HG03521 (cell line): ENCODE results near the gene RPSA.
A peak's percentile ranks its signal among the peaks of the same experiment; 100 is the strongest.
"Not testable (repeated sequence)": the region's sequence is repeated elsewhere in the genome, so short reads cannot be mapped to it uniquely, and the experiment has no call there.

Source experiments
- ATAC-seq: cut with Tn5 transposase; IDR thresholded peaks from one replicate; pipeline ENCODE4 v1.9.1; 2021; ENCODE audit warnings: mild to moderate bottlenecking, moderate library complexity; ENCODE audit not compliant: unreplicated experiment

The RPSA gene

GRCh38 chr3:39388153-39388552 is 18.4 kb upstream of the RPSA start:
- no peak for ATAC-seq

- ATAC-seq = peak; percentile 58
These were observed 17.7 kb upstream of the RPSA start for GRCh38 chr3:39388741-39389248.

GRCh38 chr3:39390181-39390580 is 16.3 kb upstream of the RPSA start:
- ATAC-seq = no peak

- ATAC-seq = no peak
These were observed 9.8 kb upstream of the RPSA start for GRCh38 chr3:39396690-39397089.

GRCh38 chr3:39398700-39399099 is 7.8 kb upstream of the RPSA start:
- ATAC-seq = no peak

- ATAC-seq = no peak
These were observed 4.5 kb upstream of the RPSA start for GRCh38 chr3:39401983-39402382.

GRCh38 chr3:39404943-39405686 is 1.4 kb upstream of the RPSA start:
- no peak for ATAC-seq

GRCh38 chr3:39405687-39406367 is 693 bp upstream of the RPSA start:
- ATAC-seq = no peak

- ATAC-seq = no peak
These were observed 724 bp downstream of the RPSA start for GRCh38 chr3:39407259-39407629.

- ATAC-seq = no peak
These were observed 1.4 kb downstream of the RPSA start for GRCh38 chr3:39407773-39408492.

GRCh38 chr3:39408493-39409372 is 2.2 kb downstream of the RPSA start:
- no peak for ATAC-seq

GRCh38 chr3:39409514-39410136 is 3.1 kb downstream of the RPSA start:
- ATAC-seq = no peak

GRCh38 chr3:39410893-39411292 is 4.4 kb downstream of the RPSA start:
- no peak for ATAC-seq

- no peak for ATAC-seq
These were observed 6.2 kb downstream of the RPSA start for GRCh38 chr3:39412668-39413260.

GRCh38 chr3:39413691-39414420 is 7.3 kb downstream of the RPSA start:
- ATAC-seq = no peak

- ATAC-seq = no peak
These were observed 7.9 kb downstream of the RPSA start for GRCh38 chr3:39414421-39414907.

- not testable (repeated sequence) for ATAC-seq
These were observed 8.8 kb downstream of the RPSA start for GRCh38 chr3:39415302-39415701.

- ATAC-seq = no peak
These were observed 9.5 kb downstream of the RPSA start for GRCh38 chr3:39415983-39416382.

GRCh38 chr3:39416998-39417397 is 10.5 kb downstream of the RPSA start:
- not testable (repeated sequence) for ATAC-seq
